Nephron progenitor cell (in vitro differentiated cells): ENCODE measurements around the gene HSPBP1.

Experiments used
- DNase-seq: peaks from one replicate; pipeline ENCODE4 v3.0.0; 2021
- H3K27ac Mint-ChIP-seq: 2 replicates; pipeline ENCODE4 v1.8.0; 2021; ENCODE audit warnings: mild to moderate bottlenecking, moderate library complexity, mixed read lengths
- H3K27me3 Mint-ChIP-seq: 2 replicates; pipeline ENCODE4 v1.8.0; 2021; ENCODE audit warnings: mild to moderate bottlenecking, low read depth, mixed read lengths; ENCODE audit not compliant: poor library complexity
- H3K36me3 Mint-ChIP-seq: 2 replicates; pipeline ENCODE4 v1.8.0; 2021; ENCODE audit warnings: low read depth, mixed read lengths
- H3K4me1 Mint-ChIP-seq: 2 replicates; pipeline ENCODE4 v1.8.0; 2021; ENCODE audit warnings: mixed read lengths
- H3K4me3 Mint-ChIP-seq: 2 replicates; pipeline ENCODE4 v1.8.0; 2021; ENCODE audit warnings: mild to moderate bottlenecking, moderate library complexity, mixed read lengths
- H3K9me3 Mint-ChIP-seq: 2 replicates; pipeline ENCODE4 v1.8.0; 2021; ENCODE audit warnings: mild to moderate bottlenecking, moderate library complexity, mixed read lengths
- CTCF ChIP-seq: fragments of 200-600 bp; sonication (generic); IDR thresholded peaks from 2 replicates; pipeline ENCODE4 v1.5.0; 2021; ENCODE audit warnings: antibody characterized with exemption

Gene HSPBP1

GRCh38 chr19:55289117-55289796 is 9.3 kb upstream of the HSPBP1 start:
- Mint-ChIP-seq H3K27ac (no peak overlapping the region), H3K4me3 (no peak overlapping the region), H3K4me1 (peaks cover 13% of the 10 kb centered on the region), H3K27me3 (no peaks in the 10 kb centered on the region), H3K9me3 (no peaks in the 10 kb centered on the region), H3K36me3 (peaks cover 42% of the 10 kb centered on the region)
- no peak for TF ChIP-seq CTCF
- DNase-seq = no peak

- no peak for TF ChIP-seq CTCF
- no peak for DNase-seq
- H3K27me3 Mint-ChIP-seq = no peaks in the 10 kb centered on the region
- peaks cover 36% of the 10 kb centered on the region for H3K36me3 Mint-ChIP-seq
- no peaks in the 10 kb centered on the region for H3K9me3 Mint-ChIP-seq
- no peak overlapping the region for H3K4me3 Mint-ChIP-seq
- peaks cover 23% of the 10 kb centered on the region for H3K4me1 Mint-ChIP-seq
- H3K27ac Mint-ChIP-seq = no peak overlapping the region
These were observed 7.6 kb upstream of the HSPBP1 start for GRCh38 chr19:55287361-55288079.

GRCh38 chr19:55285229-55285890 is 5.5 kb upstream of the HSPBP1 start:
- Mint-ChIP-seq H3K27me3 (no peaks in the 10 kb centered on the region), H3K4me1 (peaks cover 36% of the 10 kb centered on the region), H3K4me3 (peak overlapping the region; percentile 84), H3K9me3 (no peaks in the 10 kb centered on the region), H3K27ac (peak overlapping the region; percentile 94), H3K36me3 (peaks cover 22% of the 10 kb centered on the region)
- DNase-seq = no peak
- TF ChIP-seq CTCF = no peak

- Mint-ChIP-seq H3K27me3 (no peaks in the 10 kb centered on the region), H3K27ac (peak overlapping the region; percentile 94), H3K4me1 (peaks cover 41% of the 10 kb centered on the region), H3K4me3 (peak overlapping the region; percentile 84), H3K36me3 (peaks cover 13% of the 10 kb centered on the region), H3K9me3 (no peaks in the 10 kb centered on the region)
- DNase-seq = no peak
- TF ChIP-seq CTCF = no peak
These were observed 4.6 kb upstream of the HSPBP1 start for GRCh38 chr19:55284405-55285058.

GRCh38 chr19:55283548-55284377 is 3.9 kb upstream of the HSPBP1 start, which contains the start of gene BRSK1:
Gene BRSK1 (plus strand): TSS chr19:55283997. CDS start chr19:55284443, 446 bp downstream.
- peak within 1 kb of the TSS; percentile 84 for H3K4me3 Mint-ChIP-seq
- H3K9me3 Mint-ChIP-seq = no peaks in the 10 kb centered on the region
- H3K36me3 Mint-ChIP-seq = peaks cover 6% of the 10 kb centered on the region
- no peak for TF ChIP-seq CTCF
- peak; percentile 79 for DNase-seq
- no peaks in the 10 kb centered on the region for H3K27me3 Mint-ChIP-seq
- H3K27ac Mint-ChIP-seq = peak within 1 kb of the TSS; percentile 94
- H3K4me1 Mint-ChIP-seq = peaks cover 48% of the 10 kb centered on the region
